GM13976 (cell line): ENCODE results near the gene LAMTOR1.

Source experiments
- DNase-seq: peaks from one replicate; pipeline ENCODE4 v3.0.0; 2012; ENCODE audit warnings: low spot score
- in situ Hi-C: fragments of 300-500 bp; cut with MboI; formaldehyde crosslinking; loops from one replicate; pipeline ENCODE4 v1.12.0; 2022; ENCODE audit warnings: low sequenced_read_pairs, mixed read lengths, inconsistent platforms; ENCODE audit not compliant: unreplicated experiment
- TF ChIP-seq, protein P1 (sequence below): IDR thresholded peaks from 2 replicates; pipeline ENCODE4 v1.5.1; 2012; ENCODE audit warnings: borderline replicate concordance, mild to moderate bottlenecking; ENCODE audit not compliant: insufficient read depth; ENCODE audit errors: extremely low read depth, missing control alignments, control extremely low read depth

LAMTOR1 gene

DNA sequence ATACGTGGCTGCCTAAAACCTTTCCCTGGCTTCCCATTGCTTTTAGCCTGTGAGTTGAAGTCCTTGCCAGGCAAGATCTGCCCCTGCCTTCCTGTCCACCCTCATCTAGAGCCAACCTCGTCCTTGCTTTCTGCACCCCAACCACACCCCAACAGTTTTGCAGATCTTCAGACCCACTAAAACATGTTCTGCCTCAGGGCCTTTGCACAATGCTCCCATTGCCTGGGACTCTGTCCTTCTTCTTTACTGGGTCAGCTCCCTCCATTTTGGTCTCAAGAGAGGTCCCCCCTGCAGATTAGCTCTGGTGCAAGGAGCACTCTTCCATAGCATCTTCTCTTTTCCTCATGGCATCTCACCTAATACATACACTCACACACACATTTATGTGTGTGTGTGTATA lies 17.8 kb upstream of the LAMTOR1 start:
- TF ChIP-seq, protein P1, sequence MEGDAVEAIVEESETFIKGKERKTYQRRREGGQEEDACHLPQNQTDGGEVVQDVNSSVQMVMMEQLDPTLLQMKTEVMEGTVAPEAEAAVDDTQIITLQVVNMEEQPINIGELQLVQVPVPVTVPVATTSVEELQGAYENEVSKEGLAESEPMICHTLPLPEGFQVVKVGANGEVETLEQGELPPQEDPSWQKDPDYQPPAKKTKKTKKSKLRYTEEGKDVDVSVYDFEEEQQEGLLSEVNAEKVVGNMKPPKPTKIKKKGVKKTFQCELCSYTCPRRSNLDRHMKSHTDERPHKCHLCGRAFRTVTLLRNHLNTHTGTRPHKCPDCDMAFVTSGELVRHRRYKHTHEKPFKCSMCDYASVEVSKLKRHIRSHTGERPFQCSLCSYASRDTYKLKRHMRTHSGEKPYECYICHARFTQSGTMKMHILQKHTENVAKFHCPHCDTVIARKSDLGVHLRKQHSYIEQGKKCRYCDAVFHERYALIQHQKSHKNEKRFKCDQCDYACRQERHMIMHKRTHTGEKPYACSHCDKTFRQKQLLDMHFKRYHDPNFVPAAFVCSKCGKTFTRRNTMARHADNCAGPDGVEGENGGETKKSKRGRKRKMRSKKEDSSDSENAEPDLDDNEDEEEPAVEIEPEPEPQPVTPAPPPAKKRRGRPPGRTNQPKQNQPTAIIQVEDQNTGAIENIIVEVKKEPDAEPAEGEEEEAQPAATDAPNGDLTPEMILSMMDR = no peak
- in situ Hi-C loops = no loop called here
- DNase-seq = no peak

DNA sequence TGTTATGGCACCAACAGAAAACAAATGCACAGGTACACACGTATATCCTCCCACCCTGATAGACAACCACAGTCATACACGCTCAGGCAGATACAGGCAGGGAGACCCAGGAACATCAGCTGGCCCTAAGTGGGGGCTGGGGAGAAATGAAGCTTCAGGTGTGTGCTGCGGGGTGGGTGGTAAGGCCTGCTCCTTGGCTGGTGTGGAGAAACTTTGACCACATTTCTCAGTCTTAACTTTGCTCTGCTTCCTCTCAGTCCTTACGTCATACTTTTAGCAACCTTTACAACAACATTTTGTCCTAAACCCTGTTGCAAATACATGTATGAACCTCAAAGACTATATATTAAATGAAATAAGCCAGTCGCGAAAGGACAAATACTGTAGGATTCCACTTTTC lies 16.1 kb upstream of the LAMTOR1 start:
- TF ChIP-seq, protein P1 = no peak
- DNase-seq = no peak
- in situ Hi-C loops = no loop called here

- TF ChIP-seq, protein P1 = no peak
- no peak for DNase-seq
- in situ Hi-C loops = no loop called here
Observed at GRCh38 chr11:72116019-72116755, 13.1 kb upstream of the LAMTOR1 start.

- in situ Hi-C loops = no loop called here
- TF ChIP-seq, protein P1 = no peak
Observed at GRCh38 chr11:72114570-72114969, 11.5 kb upstream of the LAMTOR1 start.

GRCh38 chr11:72112978-72113808 lies 10.1 kb upstream of the LAMTOR1 start:
- TF ChIP-seq, protein P1 = no peak
- in situ Hi-C loops = no loop called here
- no peak for DNase-seq

More at GRCh38 chr11:72114570-72114969, 11.5 kb upstream of the LAMTOR1 start:
- DNase-seq = no peak

- in situ Hi-C loops = no loop called here
- TF ChIP-seq, protein P1 = no peak
- DNase-seq = peak; percentile 89
Observed at GRCh38 chr11:72112143-72112977, 9.3 kb upstream of the LAMTOR1 start, which contains the start of gene ANAPC15. Gene ANAPC15 (minus strand): TSS chr11:72112695. CDS start chr11:72111276, 1,419 bp downstream.
